Endothelial cell of umbilical vein (primary cell): ENCODE results near the gene ATF3.

Source experiments
- CTCF ChIP-seq, 2 donors: IDR thresholded peaks; 1 replicate in 1 of 2; 2 replicates in 1 of 2; pipeline ENCODE4 v1.5.1; 2011; ENCODE audit warnings: low read length in 2 of 2, mild to moderate bottlenecking in 2 of 2, moderate library complexity in 2 of 2, control low read depth in 1 of 2, inconsistent platforms in 1 of 2, low read depth in 1 of 2; ENCODE audit not compliant: insufficient read depth in 1 of 2; ENCODE audit errors: extremely low read depth in 1 of 2
- EZH2 ChIP-seq: IDR thresholded peaks from 2 replicates; pipeline ENCODE4 v1.6.1; 2012; ENCODE audit warnings: borderline replicate concordance, low read depth, mild to moderate bottlenecking, moderate library complexity, low read length, inconsistent platforms; ENCODE audit not compliant: severe bottlenecking
- GATA2 ChIP-seq: IDR thresholded peaks from 2 replicates; pipeline ENCODE4 v1.7.0; 2011; ENCODE audit warnings: low read depth, mild to moderate bottlenecking, moderate library complexity, mixed read lengths, low read length; ENCODE audit not compliant: insufficient read length, insufficient read depth
- MAX ChIP-seq: IDR thresholded peaks from 2 replicates; pipeline ENCODE4 v1.6.1; 2011; ENCODE audit not compliant: insufficient read depth, insufficient read length
- MYC ChIP-seq: IDR thresholded peaks from one replicate; pipeline ENCODE4 v1.6.1; 2011; ENCODE audit warnings: mild to moderate bottlenecking, low read depth, low read length
- POLR2A ChIP-seq: IDR thresholded peaks from 2 replicates; pipeline ENCODE4 v1.6.1; 2012; ENCODE audit warnings: low read depth, mild to moderate bottlenecking, control low read depth, low read length
- POLR2AphosphoS5 ChIP-seq: IDR thresholded peaks from 2 replicates; pipeline ENCODE4 v1.6.1; 2012; ENCODE audit warnings: low read depth, mild to moderate bottlenecking, control low read depth, low read length, moderate library complexity; ENCODE audit not compliant: insufficient read depth

DNA sequence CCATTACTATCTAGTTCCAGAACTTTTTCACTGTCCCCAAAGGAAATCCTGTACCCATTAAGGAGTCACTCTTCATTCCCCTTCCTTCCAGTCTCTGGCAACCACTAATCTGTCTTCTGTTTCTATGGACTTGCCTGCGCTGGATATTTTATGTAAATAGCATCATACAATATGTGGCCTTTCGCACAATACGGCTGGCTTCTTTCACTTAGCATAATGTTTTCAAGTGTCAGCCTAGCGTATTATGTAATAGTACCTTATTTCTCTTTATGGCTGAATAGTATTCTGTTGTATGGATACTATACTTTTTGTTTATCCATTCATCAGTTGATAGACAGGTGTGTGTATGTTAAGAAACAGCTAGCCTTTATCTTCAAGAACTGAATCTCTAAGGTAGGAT, 14.3 kb downstream of the ATF3 start:
- TF ChIP-seq CTCF (IDR thresholded peaks at IDR 0.05; ENCODE audit: extremely low read depth in 1 of 2, insufficient read depth in 1 of 2, low read depth in 1 of 2, low read length in 2 of 2), result no peak
- TF ChIP-seq MAX, result no peak
- TF ChIP-seq POLR2A, result no peak
- no peak for TF ChIP-seq EZH2
- TF ChIP-seq GATA2, result no peak
- no peak for TF ChIP-seq MYC
- no peak for TF ChIP-seq POLR2AphosphoS5
